Measurements from ENCODE around the gene CD55.

The CD55 gene

GRCh38 chr1:207364614-207365013 is 43.1 kb downstream of the CD55 start:
- no peak for DNase-seq

- DNase-seq, result no peak
Observed at GRCh38 chr1:207365063-207365462, 43.6 kb downstream of the CD55 start.

- DNase-seq, result no peak
Observed at GRCh38 chr1:207366022-207366421, 44.5 kb downstream of the CD55 start.

GRCh38 chr1:207388721-207389120 is 67.2 kb downstream of the CD55 start:
- no peak for DNase-seq

- DNase-seq, result no peak
Observed at GRCh38 chr1:207389728-207390464, 68.4 kb downstream of the CD55 start.

- no peak for DNase-seq
Observed at GRCh38 chr1:207393610-207394009, 72.1 kb downstream of the CD55 start.

GRCh38 chr1:207396168-207396746 is 74.8 kb downstream of the CD55 start:
- DNase-seq, result no peak

- no peak for DNase-seq
Observed at GRCh38 chr1:207397525-207397926, 76.0 kb downstream of the CD55 start.

GRCh38 chr1:207398986-207399385 is 77.5 kb downstream of the CD55 start:
- DNase-seq, result no peak

- DNase-seq, result no peak
Observed at GRCh38 chr1:207401578-207401977, 80.1 kb downstream of the CD55 start.

GRCh38 chr1:207402744-207403143 is 81.3 kb downstream of the CD55 start:
- DNase-seq, result no peak

GRCh38 chr1:207404849-207405525 is 83.5 kb downstream of the CD55 start:
- DNase-seq, result peak; percentile 41

- no peak for DNase-seq
Observed at GRCh38 chr1:207405814-207406213, 84.3 kb downstream of the CD55 start.

- DNase-seq, result no peak
Observed at GRCh38 chr1:207407655-207408260, 86.3 kb downstream of the CD55 start.
